CD8-positive, alpha-beta memory T cell (primary cell): Measurements from ENCODE around the gene ARID1B. TPM values are rescaled to one million over a fixed set of nuclear protein-coding genes. Genes with fewer than 3 reads are reported as not detected.

Experiments
- CTCF ChIA-PET: fragments of 350-600 bp; sonication (Branson Sonifier 250); formaldehyde crosslinking; loops from one replicate; lab custom pipeline; 2021; ENCODE audit warnings: antibody characterized with exemption; lab: Charles Lee
- POLR2A ChIA-PET: fragments of 350-600 bp; sonication (Branson Sonifier 250); formaldehyde crosslinking; loops from one replicate; lab custom pipeline; 2021; ENCODE audit warnings: antibody characterized with exemption; lab: Charles Lee
- DNase-seq, 5 donors: peaks; one replicate each; pipeline versions ENCODE4 v3.0.0 to v3.0.0-alpha.2; 2020 to 2022; ENCODE audit warnings: mixed read lengths in 1 of 5
- H3K27ac ChIP-seq: one replicate; pipeline ENCODE4 v1.7.0; 2013; ENCODE audit warnings: low read depth, mild to moderate bottlenecking, low read length, moderate library complexity
- H3K27me3 ChIP-seq: 2 replicates; pipeline ENCODE4 v1.7.0; 2013; ENCODE audit warnings: low read length, mild to moderate bottlenecking; ENCODE audit not compliant: insufficient read depth, poor library complexity, severe bottlenecking
- H3K36me3 ChIP-seq: 2 replicates; pipeline ENCODE4 v1.7.0; 2013; ENCODE audit warnings: mild to moderate bottlenecking, low read length, moderate library complexity; ENCODE audit not compliant: insufficient read depth
- H3K4me1 ChIP-seq: 2 replicates; pipeline ENCODE4 v1.7.0; 2013; ENCODE audit warnings: mild to moderate bottlenecking, low read length, moderate library complexity; ENCODE audit not compliant: insufficient read depth
- H3K4me3 ChIP-seq: 2 replicates; pipeline ENCODE4 v1.7.0; 2013; ENCODE audit warnings: mild to moderate bottlenecking, low read length
- H3K9me3 ChIP-seq: 2 replicates; pipeline ENCODE4 v1.7.0; 2013; ENCODE audit warnings: mild to moderate bottlenecking, low read length
- H3K27ac Mint-ChIP-seq, 8 donors: one replicate each; pipeline ENCODE4 v1.8.0; 2020 to 2021; ENCODE audit warnings: mixed read lengths in 8 of 8, mild to moderate bottlenecking in 6 of 8, inconsistent platforms in 3 of 8, moderate library complexity in 3 of 8
- H3K27me3 Mint-ChIP-seq, 2 donors: one replicate each; pipeline ENCODE4 v1.8.0; 2020 to 2021; ENCODE audit warnings: mixed read lengths in 2 of 2, mild to moderate bottlenecking in 1 of 2, moderate library complexity in 1 of 2
- H3K36me3 Mint-ChIP-seq, 3 donors: one replicate each; pipeline ENCODE4 v1.8.0; 2020 to 2021; ENCODE audit warnings: mixed read lengths in 3 of 3, inconsistent platforms in 1 of 3, mild to moderate bottlenecking in 1 of 3
- H3K4me1 Mint-ChIP-seq, 3 donors: one replicate each; pipeline ENCODE4 v1.8.0; 2020 to 2021; ENCODE audit warnings: mixed read lengths in 3 of 3, inconsistent platforms in 1 of 3, mild to moderate bottlenecking in 1 of 3
- H3K4me3 Mint-ChIP-seq, 7 donors: one replicate each; pipeline ENCODE4 v1.8.0; 2020 to 2021; ENCODE audit warnings: mixed read lengths in 7 of 7, mild to moderate bottlenecking in 6 of 7, moderate library complexity in 4 of 7, inconsistent platforms in 2 of 7
- H3K9me3 Mint-ChIP-seq, 5 donors: one replicate each; pipeline ENCODE4 v1.8.0; 2020 to 2022; ENCODE audit warnings: mixed read lengths in 5 of 5, mild to moderate bottlenecking in 3 of 5, moderate library complexity in 2 of 5, inconsistent platforms in 1 of 5
- polyA plus RNA-seq: library from polyadenylated mRNA; unstranded; fragments of 300-500 nt; fragmentation: Illumina TruSeq; gene quantifications from one replicate; pipeline ENCODE4 v1.2.3, GENCODE V29; 2021
- total RNA-seq, 2 experiments: library from RNA; stranded (reverse); gene quantifications; one replicate each; pipeline ENCODE4 v1.2.3, GENCODE V29; 2021

ARID1B gene
- total and polyA plus RNA-seq, 3 experiments from 2014 or later, result 19.1 to 57.9 (median 53.0) TPM

GRCh38 chr6:156960525-156960924 is 183.3 kb downstream of the ARID1B start:
- ChIA-PET POLR2A (no interaction called here), CTCF (no interaction called here)
- no peaks in the 10 kb centered on the region for H3K9me3 ChIP-seq
- DNase-seq, result no peak
- no peak overlapping the region for H3K4me3 Mint-ChIP-seq
- H3K4me1 Mint-ChIP-seq, result peaks cover 55 to 83% (median 76%) of the 10 kb centered on the region in 3 donors
- no peak overlapping the region for H3K27ac ChIP-seq
- H3K27me3 Mint-ChIP-seq, result no peaks in the 10 kb centered on the region
- no peaks in the 10 kb centered on the region for H3K36me3 Mint-ChIP-seq
- no peaks in the 10 kb centered on the region for H3K9me3 Mint-ChIP-seq
- H3K27ac Mint-ChIP-seq, result no peak overlapping the region
- no peaks in the 10 kb centered on the region for H3K27me3 ChIP-seq
- no peaks in the 10 kb centered on the region for H3K36me3 ChIP-seq
- H3K4me1 ChIP-seq, result peaks cover 27% of the 10 kb centered on the region
- H3K4me3 ChIP-seq, result no peak overlapping the region

- H3K9me3 Mint-ChIP-seq, result no peaks in the 10 kb centered on the region
- H3K27me3 ChIP-seq, result no peaks in the 10 kb centered on the region
- no peaks in the 10 kb centered on the region for H3K36me3 Mint-ChIP-seq
- H3K4me1 Mint-ChIP-seq, result peaks cover 52 to 79% (median 73%) of the 10 kb centered on the region in 3 donors
- no peaks in the 10 kb centered on the region for H3K36me3 ChIP-seq
- no peak overlapping the region for H3K4me3 ChIP-seq
- no peak overlapping the region for H3K27ac Mint-ChIP-seq
- CTCF ChIA-PET, result no interaction called here
- no peak overlapping the region for H3K27ac ChIP-seq
- H3K4me1 ChIP-seq, result peaks cover 19% of the 10 kb centered on the region
- no peaks in the 10 kb centered on the region for H3K27me3 Mint-ChIP-seq
- POLR2A ChIA-PET, result no interaction called here
- no peak for DNase-seq
- H3K9me3 ChIP-seq, result no peaks in the 10 kb centered on the region
- H3K4me3 Mint-ChIP-seq, result no peak overlapping the region
Measured at GRCh38 chr6:156961282-156961892, 184.2 kb downstream of the ARID1B start.

- peak overlapping the region in 5 of 7 donors; percentile 46 to 77 (median 58) for H3K4me3 Mint-ChIP-seq
- DNase-seq, result no peak
- H3K9me3 ChIP-seq, result no peaks in the 10 kb centered on the region
- CTCF ChIA-PET, result interaction anchor here (0.8 to 1.1 kb wide), 2 partner anchors 19 to 22 kb away, joined by 3 to 5 read pairs; no protein-coding TSS in a partner anchor
- no peaks in the 10 kb centered on the region for H3K36me3 ChIP-seq
- H3K27ac ChIP-seq, result no peak overlapping the region
- peaks cover 0 to 2% (median 0%) of the 10 kb centered on the region in 3 donors for H3K36me3 Mint-ChIP-seq
- peak overlapping the region in 3 of 8 donors; percentile 12 to 63 (median 54) for H3K27ac Mint-ChIP-seq
- POLR2A ChIA-PET, result no interaction called here
- no peaks in the 10 kb centered on the region for H3K9me3 Mint-ChIP-seq
- H3K4me1 Mint-ChIP-seq, result peaks cover 47 to 74% (median 70%) of the 10 kb centered on the region in 3 donors
- no peak overlapping the region for H3K4me3 ChIP-seq
- H3K27me3 ChIP-seq, result no peaks in the 10 kb centered on the region
- peaks cover 19% of the 10 kb centered on the region for H3K4me1 ChIP-seq
- no peaks in the 10 kb centered on the region for H3K27me3 Mint-ChIP-seq
Measured at GRCh38 chr6:156963712-156964700, 186.8 kb downstream of the ARID1B start.

- no peaks in the 10 kb centered on the region for H3K36me3 ChIP-seq
- Mint-ChIP-seq H3K9me3 (no peaks in the 10 kb centered on the region), H3K27me3 (no peaks in the 10 kb centered on the region), H3K27ac (peak overlapping the region in 1 of 8 donors; percentile 6), H3K4me1 (peaks cover 66 to 86% (median 81%) of the 10 kb centered on the region in 3 donors), H3K4me3 (no peak overlapping the region), H3K36me3 (peaks cover 0 to 2% (median 0%) of the 10 kb centered on the region in 3 donors)
- H3K4me1 ChIP-seq, result peaks cover 32% of the 10 kb centered on the region
- H3K9me3 ChIP-seq, result no peaks in the 10 kb centered on the region
- no peak overlapping the region for H3K27ac ChIP-seq
- CTCF ChIA-PET, result no interaction called here
- H3K4me3 ChIP-seq, result no peak overlapping the region
- no peaks in the 10 kb centered on the region for H3K27me3 ChIP-seq
- POLR2A ChIA-PET, result no interaction called here
- no peak for DNase-seq
Measured at GRCh38 chr6:156967852-156968251, 190.7 kb downstream of the ARID1B start.

- H3K4me1 Mint-ChIP-seq, result peaks cover 64 to 86% (median 82%) of the 10 kb centered on the region in 3 donors
- peaks cover 35% of the 10 kb centered on the region for H3K4me1 ChIP-seq
- CTCF ChIA-PET, result no interaction called here
Measured at GRCh38 chr6:156969233-156969632, 192.1 kb downstream of the ARID1B start.

GRCh38 chr6:156970595-156971112 is 193.5 kb downstream of the ARID1B start:
- H3K4me1 ChIP-seq, result peaks cover 30% of the 10 kb centered on the region
- POLR2A ChIA-PET, result no interaction called here
- H3K27ac ChIP-seq, result no peak overlapping the region
- no peaks in the 10 kb centered on the region for H3K9me3 ChIP-seq
- CTCF ChIA-PET, result no interaction called here
- H3K36me3 Mint-ChIP-seq, result peaks cover 0 to 2% (median 0%) of the 10 kb centered on the region in 3 donors
- peak overlapping the region in 2 of 7 donors; percentile 12 to 36 for H3K4me3 Mint-ChIP-seq
- no peaks in the 10 kb centered on the region for H3K27me3 Mint-ChIP-seq
- H3K4me3 ChIP-seq, result no peak overlapping the region
- no peak for DNase-seq
- H3K27me3 ChIP-seq, result no peaks in the 10 kb centered on the region
- H3K36me3 ChIP-seq, result no peaks in the 10 kb centered on the region
- peaks cover 63 to 86% (median 85%) of the 10 kb centered on the region in 3 donors for H3K4me1 Mint-ChIP-seq
- H3K9me3 Mint-ChIP-seq, result no peaks in the 10 kb centered on the region
- peak overlapping the region in 2 of 8 donors; percentile 17 to 43 for H3K27ac Mint-ChIP-seq

More at GRCh38 chr6:156969233-156969632, 192.1 kb downstream of the ARID1B start:
- Histone ChIP-seq H3K27me3 (no peaks in the 10 kb centered on the region), H3K9me3 (no peaks in the 10 kb centered on the region), H3K27ac (no peak overlapping the region), H3K36me3 (no peaks in the 10 kb centered on the region), H3K4me3 (no peak overlapping the region)
- DNase-seq, result no peak
- no peaks in the 10 kb centered on the region for H3K27me3 Mint-ChIP-seq
- H3K36me3 Mint-ChIP-seq, result peaks cover 0 to 2% (median 0%) of the 10 kb centered on the region in 3 donors
- peak overlapping the region in 1 of 7 donors; percentile 7 for H3K4me3 Mint-ChIP-seq
- H3K9me3 Mint-ChIP-seq, result no peaks in the 10 kb centered on the region
- POLR2A ChIA-PET, result no interaction called here
- peak overlapping the region in 1 of 8 donors; percentile 20 for H3K27ac Mint-ChIP-seq

- Mint-ChIP-seq H3K36me3 (peaks cover 0 to 2% (median 0%) of the 10 kb centered on the region in 3 donors), H3K4me3 (peak overlapping the region in 2 of 7 donors; percentile 8 to 11), H3K27me3 (no peaks in the 10 kb centered on the region), H3K9me3 (no peaks in the 10 kb centered on the region), H3K4me1 (peaks cover 68 to 89% (median 87%) of the 10 kb centered on the region in 3 donors), H3K27ac (peak overlapping the region in 1 of 8 donors; percentile 63)
- ChIA-PET CTCF (no interaction called here), POLR2A (no interaction called here)
- DNase-seq, result no peak
- Histone ChIP-seq H3K4me1 (peaks cover 30% of the 10 kb centered on the region), H3K27me3 (no peaks in the 10 kb centered on the region), H3K36me3 (no peaks in the 10 kb centered on the region), H3K27ac (no peak overlapping the region), H3K4me3 (no peak overlapping the region), H3K9me3 (no peaks in the 10 kb centered on the region)
Measured at GRCh38 chr6:156971153-156971885, 194.1 kb downstream of the ARID1B start.
